Right lobe of liver (tissue), 6 donors: ENCODE data around the gene KRT6A. TPM values are rescaled to one million over a fixed set of nuclear protein-coding genes. Genes with fewer than 3 reads are reported as not detected.

ENCODE experiments used
- ATAC-seq, 4 donors: fragments of 200-7000 bp; cut with Tn5 transposase; one replicate each; pipeline ENCODE4 v1.9.1; 2020; ENCODE audit warnings: mild to moderate bottlenecking in 4 of 4, moderate library complexity in 4 of 4
- DNase-seq, 3 donors: peaks; one replicate each; pipeline ENCODE4 v3.0.0-alpha.2; 2020
- H3K27ac ChIP-seq, 3 donors: fragments of 200-600 bp; one replicate each; pipeline ENCODE4 v1.8.0; 2022
- H3K27me3 ChIP-seq, 2 donors: fragments of 200-600 bp; one replicate each; pipeline ENCODE4 v1.8.0; 2022
- H3K36me3 ChIP-seq, 4 donors: fragments of 200-600 bp; sonication (generic) in 1 of 4; one replicate each; pipeline versions ENCODE4 v1.5.1 to v1.8.0; 2017 to 2022; ENCODE audit warnings: control low read depth in 1 of 4
- H3K4me1 ChIP-seq, 4 donors: fragments of 200-600 bp; sonication (generic) in 1 of 4; one replicate each; pipeline versions ENCODE4 v1.5.1 to v1.8.0; 2017 to 2022; ENCODE audit warnings: control low read depth in 1 of 4
- H3K4me3 ChIP-seq, 3 donors: fragments of 200-600 bp; one replicate each; pipeline ENCODE4 v1.8.0; 2022
- H3K9me3 ChIP-seq, 4 donors: fragments of 200-600 bp; sonication (generic) in 1 of 4; one replicate each; pipeline versions ENCODE4 v1.5.1 to v1.8.0; 2017 to 2022; ENCODE audit warnings: control low read depth in 1 of 4
- POLR2A ChIP-seq: fragments of 450-650 bp; IDR thresholded peaks from one replicate; pipeline ENCODE4 v1.6.1; 2017; ENCODE audit warnings: antibody characterized with exemption, mild to moderate bottlenecking
- WGBS: methylation state at CpG from one replicate; pipeline ENCODE4 v1.1.6; 2018; ENCODE audit warnings: low coverage, low lambda C conversion rate; ENCODE audit not compliant: insufficient coverage; ENCODE audit errors: missing lambda C conversion rate; 5-methylcytosine and 5-hydroxymethylcytosine counted together
- intact Hi-C, 2 donors: fragments of 100-400 bp; cut with DNase I; formaldehyde crosslinking; loops; one replicate each; pipeline versions ENCODE4 v1.11.2 to v1.14.1; 2022
- total RNA-seq, 6 experiments: library from RNA; depleted of rRNA in 2 of 6; stranded (reverse); fragments of >200 nt in 2 of 6; fragmentation: NEBNext Ultra II Directional in 3 of 6; extraction: Animal tissue kit (Norgen Biotek cat#: 25700) in 3 of 6; gene quantifications; one replicate each; pipeline versions ENCODE4 v1.1.0 to v1.2.4, GENCODE V29; 2016 to 2023
- TF ChIP-seq, protein P1 (sequence below), 4 donors: fragments of 200-600 bp in 3 of 4; fragments of 450-650 bp in 1 of 4; IDR thresholded peaks; one replicate each; pipeline versions ENCODE4 v1.5.1 to v1.8.0; 2016 to 2022; ENCODE audit warnings: antibody characterized with exemption in 4 of 4, mild to moderate bottlenecking in 2 of 4
- donor health status: DM: no; HTN: yes; CAD: no.
- donor health status: DM: no; HTN: no; CAD: no.
- donor health status: DM: no; HTN: no; CAD: no.
- donor health status: DM: no; HTN: yes; CAD: no.
- donor health status: DM: no; HTN: yes; CAD: no.

KRT6A gene
- total RNA-seq, 6 experiments from 2014 or later = 1.2 TPM; not detected in 5

DNA sequence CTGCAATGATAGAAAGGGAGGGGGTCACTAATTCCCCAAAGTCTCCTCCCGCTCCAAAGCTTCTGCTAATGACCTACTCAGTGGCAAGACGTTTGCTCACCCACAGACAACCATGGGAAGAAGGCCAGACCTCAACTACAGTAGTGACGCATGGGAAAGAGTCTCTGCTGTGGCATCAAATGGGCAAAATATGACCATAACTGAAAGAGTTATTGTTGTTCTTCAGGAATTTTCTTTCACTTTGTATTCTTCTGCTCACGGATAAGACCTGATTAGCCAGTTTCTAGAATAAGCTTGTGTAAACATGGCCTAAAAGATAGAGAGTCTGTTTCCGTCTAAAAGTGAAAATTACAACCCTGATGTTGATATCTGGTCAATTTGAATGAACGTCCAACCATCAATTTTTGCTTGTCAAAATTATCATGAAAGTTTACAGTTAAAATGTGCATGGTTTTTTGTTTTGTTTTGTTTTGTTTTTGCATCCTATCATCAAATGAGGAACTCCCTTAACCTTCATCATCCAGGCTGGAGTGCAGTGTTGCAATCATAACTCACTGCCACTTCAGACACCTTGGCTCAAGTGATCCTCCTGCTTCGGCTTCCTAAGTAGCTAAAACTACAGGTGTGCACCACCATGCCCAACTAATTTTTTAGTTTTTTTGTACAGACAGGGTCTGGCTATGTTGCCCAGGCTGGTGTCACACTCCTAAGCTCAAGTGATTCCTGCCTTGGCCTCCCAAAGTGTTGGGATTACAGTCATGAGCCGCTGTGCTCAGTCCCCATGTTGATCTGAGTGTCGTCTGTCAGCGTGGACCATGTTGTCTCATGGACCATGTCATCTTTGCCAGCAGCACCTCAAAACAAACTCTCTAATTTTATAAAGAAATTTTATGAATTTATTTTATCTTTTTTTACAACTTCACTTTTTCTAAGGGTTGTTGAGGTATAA is 48.1 kb downstream of the KRT6A start:
- no peaks in the 10 kb centered on the region for H3K9me3 ChIP-seq
- no peaks in the 10 kb centered on the region for H3K27me3 ChIP-seq
- ATAC-seq = no peak
- TF ChIP-seq, protein P1, sequence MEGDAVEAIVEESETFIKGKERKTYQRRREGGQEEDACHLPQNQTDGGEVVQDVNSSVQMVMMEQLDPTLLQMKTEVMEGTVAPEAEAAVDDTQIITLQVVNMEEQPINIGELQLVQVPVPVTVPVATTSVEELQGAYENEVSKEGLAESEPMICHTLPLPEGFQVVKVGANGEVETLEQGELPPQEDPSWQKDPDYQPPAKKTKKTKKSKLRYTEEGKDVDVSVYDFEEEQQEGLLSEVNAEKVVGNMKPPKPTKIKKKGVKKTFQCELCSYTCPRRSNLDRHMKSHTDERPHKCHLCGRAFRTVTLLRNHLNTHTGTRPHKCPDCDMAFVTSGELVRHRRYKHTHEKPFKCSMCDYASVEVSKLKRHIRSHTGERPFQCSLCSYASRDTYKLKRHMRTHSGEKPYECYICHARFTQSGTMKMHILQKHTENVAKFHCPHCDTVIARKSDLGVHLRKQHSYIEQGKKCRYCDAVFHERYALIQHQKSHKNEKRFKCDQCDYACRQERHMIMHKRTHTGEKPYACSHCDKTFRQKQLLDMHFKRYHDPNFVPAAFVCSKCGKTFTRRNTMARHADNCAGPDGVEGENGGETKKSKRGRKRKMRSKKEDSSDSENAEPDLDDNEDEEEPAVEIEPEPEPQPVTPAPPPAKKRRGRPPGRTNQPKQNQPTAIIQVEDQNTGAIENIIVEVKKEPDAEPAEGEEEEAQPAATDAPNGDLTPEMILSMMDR (IDR thresholded peaks at IDR 0.05) = no peak
- no peak for TF ChIP-seq POLR2A
- H3K4me1 ChIP-seq = no peaks in the 10 kb centered on the region
- H3K27ac ChIP-seq = no peak overlapping the region
- no peak for DNase-seq
- no peak overlapping the region for H3K4me3 ChIP-seq
- WGBS = 60% methylated on average over 9 of the region's 10 CpGs
- no peaks in the 10 kb centered on the region for H3K36me3 ChIP-seq
- intact Hi-C loops = no loop called here

DNA sequence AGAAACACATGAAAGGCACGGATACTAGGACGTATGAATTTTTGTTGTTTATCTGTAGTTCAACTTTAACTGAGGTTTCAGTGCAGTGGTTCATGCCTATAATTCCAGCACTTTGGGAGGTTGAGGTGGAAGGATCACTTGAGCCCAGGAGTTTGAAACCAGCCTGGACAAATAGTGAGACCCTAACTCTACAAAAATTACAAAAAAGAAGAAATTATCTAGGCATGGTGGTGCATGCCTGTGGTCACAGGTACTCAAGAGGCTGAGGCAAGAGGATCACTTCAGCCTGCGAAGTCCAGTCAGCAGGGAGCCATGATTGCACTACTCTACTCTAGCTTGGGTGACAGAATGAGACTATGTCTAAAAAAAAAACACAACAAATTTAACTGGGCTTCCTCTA is 49.1 kb downstream of the KRT6A start:
- WGBS = 74% methylated on average over 3 of the region's 3 CpGs
- no peaks in the 10 kb centered on the region for H3K27me3 ChIP-seq
- no peak overlapping the region for H3K4me3 ChIP-seq

DNA sequence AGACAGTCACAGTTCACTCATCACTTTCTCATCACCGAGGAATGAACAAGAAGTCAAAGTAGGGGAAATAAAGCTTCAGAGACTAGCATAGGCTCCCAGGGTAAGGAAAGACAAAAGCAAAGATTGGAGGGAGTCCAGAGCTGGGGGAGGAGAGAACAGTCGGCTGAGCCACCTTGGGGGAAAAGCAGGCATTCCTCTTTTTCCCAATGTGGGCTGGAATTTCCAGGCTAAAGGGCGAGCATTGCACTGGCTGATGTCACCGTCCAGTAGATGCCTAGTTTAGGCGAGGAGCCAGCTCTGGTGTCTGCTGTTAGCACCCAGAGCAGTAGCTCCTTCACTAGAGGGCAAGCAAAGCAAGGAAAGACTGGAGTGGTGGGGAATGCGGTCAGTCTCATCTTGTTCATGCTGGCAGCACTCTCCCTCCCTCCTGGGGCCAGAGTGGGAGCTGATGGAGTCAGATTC is 50.4 kb downstream of the KRT6A start:
- Histone ChIP-seq H3K9me3 (no peaks in the 10 kb centered on the region), H3K27ac (no peak overlapping the region), H3K27me3 (no peaks in the 10 kb centered on the region), H3K4me1 (no peaks in the 10 kb centered on the region), H3K36me3 (no peaks in the 10 kb centered on the region), H3K4me3 (no peak overlapping the region)
- WGBS = 19% methylated on average over 5 of the region's 6 CpGs
- TF ChIP-seq, protein P1 (IDR thresholded peaks at IDR 0.05) = no peak
- no peak for TF ChIP-seq POLR2A
- DNase-seq = peak in 1 of 3 donors; percentile 40
- intact Hi-C loops = no loop called here
- peak in 2 of 4 donors; percentile 53 to 84 for ATAC-seq

More for the DNA sequence above, 49.1 kb downstream of the KRT6A start:
- Histone ChIP-seq H3K36me3 (no peaks in the 10 kb centered on the region), H3K27ac (no peak overlapping the region), H3K9me3 (no peaks in the 10 kb centered on the region), H3K4me1 (no peaks in the 10 kb centered on the region)
- TF ChIP-seq POLR2A = no peak
- TF ChIP-seq, protein P1 (IDR thresholded peaks at IDR 0.05) = no peak
- ATAC-seq = no peak
- no peak for DNase-seq
- intact Hi-C loops = no loop called here

DNA sequence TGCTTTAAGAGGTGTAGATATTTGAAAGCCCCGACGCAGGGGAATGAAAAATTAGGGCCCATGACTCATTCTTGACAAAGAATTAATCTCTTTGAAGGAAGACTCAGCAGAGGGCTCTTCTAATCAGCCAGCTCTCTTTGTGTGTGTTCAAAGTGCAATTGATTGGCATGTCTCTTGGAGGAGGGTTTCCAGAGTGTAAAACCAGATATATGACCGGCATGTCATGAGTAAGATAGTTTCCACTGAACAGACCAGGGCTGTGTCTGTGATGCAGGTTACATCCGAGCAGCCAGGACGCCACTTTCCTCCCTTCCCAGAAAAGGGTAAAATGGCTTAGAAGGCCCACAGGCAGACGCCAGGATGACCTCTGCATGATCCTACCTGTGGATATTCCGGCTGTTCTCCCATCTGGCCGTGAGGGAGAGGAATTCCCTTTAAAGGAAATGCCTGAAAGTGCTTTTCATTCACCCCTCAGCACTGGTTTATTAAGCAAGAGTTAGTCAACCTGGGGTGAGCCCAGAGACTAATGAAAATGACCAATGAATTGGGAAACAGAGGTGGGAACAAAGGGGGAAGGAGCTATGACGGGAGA is 51.6 kb downstream of the KRT6A start:
- Histone ChIP-seq H3K27me3 (no peaks in the 10 kb centered on the region), H3K27ac (no peak overlapping the region), H3K9me3 (no peaks in the 10 kb centered on the region), H3K4me3 (no peak overlapping the region), H3K36me3 (no peaks in the 10 kb centered on the region), H3K4me1 (no peaks in the 10 kb centered on the region)
- ATAC-seq = peak in 1 of 4 donors; percentile 29
- TF ChIP-seq, protein P1 (IDR thresholded peaks at IDR 0.05) = no peak
- TF ChIP-seq POLR2A = no peak
- intact Hi-C loops = no loop called here
- 34% methylated on average over 9 of the region's 9 CpGs for WGBS
- no peak for DNase-seq
